Ovary (tissue), 9 donors: Measurements from ENCODE around the gene SOX18. TPM values are rescaled to one million over a fixed set of nuclear protein-coding genes. Genes with fewer than 3 reads are reported as not detected.

ENCODE experiments used
- DNase-seq, 5 donors: peaks; one replicate each; pipeline ENCODE4 v3.0.0-alpha.2; 2019 to 2020
- H3K27ac ChIP-seq, 2 donors: fragments of 200-600 bp; one replicate each; pipeline versions ENCODE4 v1.5.1 to v1.8.0; 2019 to 2022
- H3K27me3 ChIP-seq: fragments of 200-600 bp; one replicate; pipeline ENCODE4 v1.8.0; 2022
- H3K36me3 ChIP-seq: fragments of 200-600 bp; sonication (generic); one replicate; pipeline ENCODE4 v1.5.1; 2019
- H3K4me1 ChIP-seq: one replicate; pipeline ENCODE4 v1.8.1; 2013; ENCODE audit warnings: mild to moderate bottlenecking, moderate library complexity; ENCODE audit not compliant: insufficient read depth
- H3K4me3 ChIP-seq: fragments of 200-600 bp; sonication (generic); one replicate; pipeline ENCODE4 v1.5.1; 2017
- H3K9me3 ChIP-seq, 2 donors: fragments of 200-600 bp in 1 of 2; sonication (generic) in 1 of 2; one replicate each; pipeline versions ENCODE4 v1.5.1 to v1.8.1; 2013 to 2019; ENCODE audit warnings: mild to moderate bottlenecking in 1 of 2, moderate library complexity in 1 of 2
- CTCF ChIP-seq, 3 donors: fragments of 450-650 bp in 2 of 3; fragments of 200-600 bp in 1 of 3; IDR thresholded peaks; one replicate each; pipeline versions ENCODE4 v1.5.1 to v1.8.0; 2016 to 2022; ENCODE audit warnings: antibody characterized with exemption in 3 of 3, mild to moderate bottlenecking in 1 of 3
- EP300 ChIP-seq: sonication (generic); formaldehyde crosslinking; IDR thresholded peaks from one replicate; pipeline ENCODE4 v1.6.1; 2017; ENCODE audit warnings: antibody characterized with exemption
- POLR2A ChIP-seq: fragments of 450-650 bp; IDR thresholded peaks from one replicate; pipeline ENCODE4 v1.6.1; 2017; ENCODE audit warnings: antibody characterized with exemption, mild to moderate bottlenecking, moderate library complexity
- WGBS, 3 donors: extraction: QIAGEN DNeasy Blood & Tissue Kit in 1 of 3; methylation state at CpG; one replicate each; pipeline versions ENCODE4 v1.1.5 to v1.1.7; 2013 to 2017; 5-methylcytosine and 5-hydroxymethylcytosine counted together
- intact Hi-C, 4 donors: fragments of 100-400 bp; cut with DNase I; formaldehyde crosslinking; loops; one replicate each; pipeline versions ENCODE4 v1.11.0 to v1.15.1; 2022 to 2023
- polyA plus RNA-seq, 2 donors: library from polyadenylated mRNA; stranded (reverse); fragments of 200-250 nt in 1 of 2; fragments of 350-450 nt in 1 of 2; fragmentation: Illumina TruSeq in 1 of 2; extraction: RNeasy Lipid Tissue Mini Kit (QIAGEN cat#74804) in 1 of 2; gene quantifications; one replicate each; pipeline ENCODE4 v1.2.3, GENCODE V29; 2013 to 2014
- total RNA-seq, 7 donors: library from RNA; depleted of rRNA in 2 of 7; stranded (reverse); fragments of >200 nt in 2 of 7; fragmentation: NEBNext Ultra II Directional in 3 of 7; extraction: Animal tissue kit (Norgen Biotek cat#: 25700) in 3 of 7; gene quantifications; one replicate each; pipeline versions ENCODE4 v1.1.0 to v1.2.4, GENCODE V29; 2016 to 2023
- donor health status: DM: no; HTN: no; CAD: no; lungs with moderate emphysema.
- donor health status: DM: no; HTN: no; CAD: no.
- donor health status: Bipolar disorder and iron deficiency.
- donor health status: DM: yes; HTN: yes; CAD: no.
- donor health status: DM: no; HTN: no; CAD: no.
- donor health status: DM: yes; HTN: yes; CAD: no.

Gene SOX18
- total and polyA plus RNA-seq, 9 donors, result 2.0 to 63.8 (median 12.8) TPM

DNA sequence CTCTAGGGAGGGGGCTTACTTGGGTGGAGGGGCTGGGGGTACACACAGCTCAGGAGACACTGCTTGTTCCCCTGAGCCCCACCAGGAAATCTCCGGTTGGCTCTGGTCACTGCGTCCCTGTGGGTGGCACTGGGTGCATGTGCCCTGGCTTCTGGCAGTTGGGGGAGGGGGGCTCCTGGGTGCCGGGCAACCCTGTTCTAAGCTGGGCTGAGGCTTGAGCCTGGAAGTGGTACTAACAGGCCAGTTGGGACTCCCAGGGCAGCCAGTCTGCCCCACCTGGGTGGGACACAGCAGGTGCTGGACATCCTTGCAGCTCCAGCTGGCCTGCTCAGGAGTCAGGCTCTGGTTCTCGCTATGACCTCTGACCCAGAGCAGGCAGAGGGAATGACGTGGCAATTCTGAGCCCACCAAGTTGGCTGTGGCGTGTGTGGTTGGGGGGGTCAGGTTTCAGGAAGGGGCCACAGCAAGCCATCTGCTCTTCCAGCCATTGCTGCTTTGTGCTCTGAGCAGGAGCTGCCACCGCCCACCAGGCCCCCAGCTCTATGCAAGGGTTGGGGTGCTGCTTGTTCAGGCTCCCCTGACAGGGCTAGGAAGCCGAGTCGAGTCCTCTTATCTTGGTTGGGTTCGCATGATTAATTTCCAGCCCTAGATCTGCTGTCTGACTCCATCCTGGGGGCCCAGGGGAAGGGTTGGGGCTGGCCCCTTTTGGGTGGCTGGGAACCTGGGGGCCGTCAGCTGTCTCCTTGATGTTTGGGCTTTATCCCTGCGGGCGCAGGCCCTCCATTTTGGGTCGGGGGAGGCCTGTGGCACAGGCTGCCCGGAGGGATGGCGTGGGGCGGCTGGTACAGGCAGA lies 12.9 kb downstream of the SOX18 start:
- no peak for DNase-seq
- Histone ChIP-seq H3K27me3 (peaks cover 2% of the 10 kb centered on the region), H3K27ac (no peak overlapping the region), H3K4me3 (no peak overlapping the region), H3K36me3 (no peaks in the 10 kb centered on the region), H3K9me3 (no peaks in the 10 kb centered on the region), H3K4me1 (peaks cover 5% of the 10 kb centered on the region)
- TF ChIP-seq CTCF (IDR thresholded peaks at IDR 0.05), result no peak
- TF ChIP-seq EP300, result no peak
- TF ChIP-seq POLR2A, result no peak
- intact Hi-C loops, result loop anchor here in 1 of 4 donors (10.0 kb wide), 1 partner anchor 78 kb away; no protein-coding TSS in a partner anchor
- WGBS, 3 donors, result 56 to 61% (median 57%) methylated on average over 16 to 17 of the region's 17 CpGs

- peaks cover 2% of the 10 kb centered on the region for H3K27me3 ChIP-seq
- intact Hi-C loops, result loop anchor here in 1 of 4 donors (10.0 kb wide), 1 partner anchor 79 kb away; no protein-coding TSS in a partner anchor
- TF ChIP-seq CTCF (IDR thresholded peaks at IDR 0.05) (no peak), POLR2A (no peak), EP300 (no peak)
- 62 to 73% (median 66%) methylated on average over 10 of the region's 10 CpGs for WGBS, 3 donors
- DNase-seq, result no peak
- H3K36me3 ChIP-seq, result no peaks in the 10 kb centered on the region
- H3K4me3 ChIP-seq, result no peak within 1 kb of the TSS
- H3K27ac ChIP-seq, result no peak within 1 kb of the TSS
- peaks cover 5% of the 10 kb centered on the region for H3K4me1 ChIP-seq
- H3K9me3 ChIP-seq, result no peaks in the 10 kb centered on the region
Measured at GRCh38 chr20:64035933-64036345, 13.5 kb downstream of the SOX18 start, which contains the start of gene C20orf204. TSS of gene C20orf204 (plus strand) at chr20:64036182. CDS start at chr20:64036324, 142 bp downstream.

DNA sequence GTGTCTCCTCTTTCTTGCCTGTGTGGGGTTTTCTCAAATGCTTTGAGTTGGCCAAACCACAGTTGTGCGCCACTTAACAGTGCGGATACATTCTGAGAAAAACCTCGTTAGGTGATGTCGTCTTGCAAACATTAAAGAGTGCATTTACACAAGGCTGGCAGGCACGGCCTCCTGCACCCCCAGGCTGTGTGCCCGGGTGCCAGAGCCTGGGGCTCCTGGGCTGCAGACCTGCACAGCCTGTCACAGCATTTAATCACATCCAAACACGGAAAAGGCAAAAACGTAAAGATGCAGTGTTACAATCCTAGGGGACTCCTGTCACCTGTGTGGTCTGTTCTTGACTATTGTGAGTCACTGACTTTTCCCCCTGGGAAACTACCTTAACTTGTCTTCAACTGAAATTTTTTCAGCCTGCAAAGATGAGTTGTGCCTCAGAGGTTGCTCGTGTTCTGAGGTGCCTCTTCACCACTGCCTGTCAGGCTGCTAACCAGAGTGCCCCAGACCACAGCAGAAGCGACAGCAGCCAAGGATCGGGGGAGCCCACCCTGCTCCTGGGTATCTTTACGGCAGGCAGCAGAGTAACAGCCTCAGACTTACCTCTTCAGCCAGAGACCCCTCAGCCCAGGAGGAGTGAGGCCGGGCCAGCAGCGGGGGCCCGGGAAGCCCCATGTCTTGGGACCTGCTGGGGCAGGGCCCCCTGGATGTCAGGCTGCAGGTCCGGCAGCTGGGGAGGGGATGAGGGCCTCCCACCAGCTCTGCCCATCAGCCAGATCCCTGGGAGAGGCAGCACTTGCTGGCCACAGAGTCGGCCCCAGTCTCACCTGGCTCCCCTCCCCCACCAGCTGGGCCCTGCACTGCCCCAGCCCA lies 14.1 kb downstream of the SOX18 start:
- no peak overlapping the region for H3K4me3 ChIP-seq
- H3K36me3 ChIP-seq, result no peaks in the 10 kb centered on the region
- H3K9me3 ChIP-seq, result no peaks in the 10 kb centered on the region
- H3K4me1 ChIP-seq, result peaks cover 5% of the 10 kb centered on the region
- TF ChIP-seq POLR2A (no peak), EP300 (no peak), CTCF (IDR thresholded peaks at IDR 0.05) (no peak)
- H3K27ac ChIP-seq, result no peak overlapping the region
- 81 to 86% (median 84%) methylated on average over 17 of the region's 17 CpGs for WGBS, 3 donors
- intact Hi-C loops, result loop anchor here in 1 of 4 donors (10.0 kb wide), 1 partner anchor 80 kb away; no protein-coding TSS in a partner anchor
- DNase-seq, result no peak
- H3K27me3 ChIP-seq, result no peaks in the 10 kb centered on the region

DNA sequence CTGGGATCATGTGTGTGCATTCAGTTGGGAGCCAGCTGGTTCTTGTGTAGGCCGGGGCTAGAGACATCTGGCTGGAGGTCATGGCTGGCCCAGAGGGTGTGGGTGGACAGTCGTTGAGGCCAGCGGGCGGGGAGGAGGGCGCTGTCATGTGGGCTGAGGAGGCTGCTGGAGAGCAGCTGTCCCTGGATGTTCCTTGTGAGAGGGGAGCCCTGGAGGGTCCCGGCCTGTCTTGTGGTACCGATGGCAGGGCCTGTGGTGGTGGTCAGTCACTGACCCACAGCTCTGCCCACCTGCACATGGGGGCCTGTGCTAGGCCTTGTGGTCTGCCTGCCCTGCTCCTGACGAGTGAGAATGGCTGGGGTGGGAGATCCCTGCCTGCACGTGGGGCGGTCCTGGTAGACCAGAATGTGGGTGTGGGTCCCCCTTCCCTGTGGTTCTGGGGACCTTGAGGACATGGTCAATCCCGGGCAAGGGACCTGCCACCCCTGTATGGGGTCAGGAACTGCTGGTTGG lies 15.4 kb downstream of the SOX18 start:
- Histone ChIP-seq H3K4me3 (no peak overlapping the region), H3K4me1 (peaks cover 5% of the 10 kb centered on the region), H3K27ac (no peak overlapping the region), H3K36me3 (no peaks in the 10 kb centered on the region), H3K9me3 (no peaks in the 10 kb centered on the region), H3K27me3 (no peaks in the 10 kb centered on the region)
- TF ChIP-seq CTCF (IDR thresholded peaks at IDR 0.05) (no peak), POLR2A (no peak), EP300 (no peak)
- 32 to 58% (median 33%) methylated on average over 11 of the region's 11 CpGs for WGBS, 3 donors
- intact Hi-C loops, result loop anchor here in 1 of 4 donors (10.0 kb wide), 1 partner anchor 81 kb away; no protein-coding TSS in a partner anchor
- DNase-seq, result peak in 1 of 5 donors; percentile 58
